Peyer's patch (tissue), 4 donors: ENCODE measurements around the gene CTDSPL.

ENCODE experiments used
- CTCF ChIP-seq, 6 experiments: fragments of 450-650 bp in 4 of 6; fragments of 200-600 bp in 2 of 6; sonication (generic) in 1 of 6; IDR thresholded peaks; one replicate each; pipeline ENCODE4 v1.5.1; 2017 to 2019; ENCODE audit warnings: antibody characterized with exemption in 6 of 6, mild to moderate bottlenecking in 3 of 6, moderate library complexity in 1 of 6
- POLR2A ChIP-seq, 2 donors: fragments of 450-650 bp; IDR thresholded peaks; one replicate each; pipeline ENCODE4 v1.5.1; 2017; ENCODE audit warnings: antibody characterized with exemption in 2 of 2, mild to moderate bottlenecking in 2 of 2, moderate library complexity in 2 of 2

DNA sequence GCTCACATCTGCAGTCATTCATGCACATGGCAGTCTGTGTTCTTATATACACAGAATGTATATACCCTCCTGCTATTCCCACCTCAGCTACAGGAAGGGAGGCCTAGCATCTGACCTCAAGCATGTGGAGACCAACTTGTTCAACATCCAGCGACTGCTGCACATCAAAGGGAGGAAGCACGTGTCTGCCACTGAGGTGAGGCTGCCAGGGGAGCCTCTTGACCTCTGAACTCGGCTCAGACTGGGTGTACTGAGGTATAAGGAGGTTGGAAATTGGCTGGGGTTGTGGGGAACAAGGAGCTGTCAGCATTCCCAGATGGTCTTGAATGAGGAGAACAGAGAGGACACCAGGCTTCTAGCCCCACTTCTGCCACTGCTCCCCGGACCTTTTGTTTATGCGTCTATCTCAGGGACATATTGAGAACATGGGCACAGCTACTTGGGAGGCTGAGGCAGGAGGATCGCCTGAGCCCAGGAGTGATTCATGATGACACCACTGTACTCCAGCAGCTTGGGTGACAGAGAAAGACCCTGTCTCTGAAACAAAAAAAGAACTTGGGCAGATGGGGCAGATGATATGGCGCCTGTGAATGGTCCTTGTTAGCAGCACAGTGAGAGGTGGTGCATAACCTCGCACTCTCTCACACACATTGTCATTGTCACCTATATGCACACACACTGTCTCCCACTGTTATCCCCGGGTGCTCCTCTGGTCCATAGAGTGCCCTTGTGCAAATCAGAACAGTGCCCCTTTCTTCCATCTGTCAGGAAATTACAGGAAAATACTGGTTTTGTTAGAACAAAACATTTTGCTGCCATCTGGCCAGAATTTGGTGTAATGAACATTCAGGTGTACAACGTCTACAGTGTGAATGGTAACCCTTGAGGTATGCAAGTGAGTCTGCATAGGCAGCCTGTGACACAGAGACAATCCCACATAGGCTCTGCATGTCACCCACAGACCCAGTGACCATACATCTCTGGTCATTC lies 134.3 kb downstream of the CTDSPL start:
- TF ChIP-seq CTCF (IDR thresholded peaks at IDR 0.05) (no peak), POLR2A (IDR thresholded peaks at IDR 0.05) (no peak)
